Activated CD4-positive, CD25-positive, alpha-beta regulatory T cell treated with anti-CD3 and anti-CD28 coated beads, Interleukin-2, amount 50 U/mL, for 16 hours (primary cell): ENCODE data around the gene LRP1.
"Not testable (repeated sequence)": the region's sequence is repeated elsewhere in the genome, so short reads cannot be mapped to it uniquely, and the experiment has no call there.

Experiments used
- DNase-seq: peaks from one replicate; pipeline ENCODE4 v3.0.0-alpha.2; 2020; ENCODE audit warnings: low read depth, low spot score

Gene LRP1

GRCh38 chr12:57111031-57111734 lies 17.1 kb upstream of the LRP1 start, which contains the start of gene STAT6:
TSS of gene STAT6 (minus strand) at chr12:57111362. CDS start at chr12:57108278, 3,084 bp downstream.
- DNase-seq, result peak; percentile 74

GRCh38 chr12:57112492-57113294 lies 15.6 kb upstream of the LRP1 start:
- DNase-seq, result no peak

GRCh38 chr12:57116580-57117281 lies 11.6 kb upstream of the LRP1 start:
- DNase-seq, result no peak

GRCh38 chr12:57118711-57119271 lies 9.5 kb upstream of the LRP1 start:
- no peak for DNase-seq

- DNase-seq, result no peak
Measured at GRCh38 chr12:57119294-57120085, 8.8 kb upstream of the LRP1 start.

- not testable (repeated sequence) for DNase-seq
Measured at GRCh38 chr12:57120718-57121117, 7.6 kb upstream of the LRP1 start.

GRCh38 chr12:57123813-57124212 lies 4.5 kb upstream of the LRP1 start:
- DNase-seq, result no peak

GRCh38 chr12:57124261-57124877 lies 3.9 kb upstream of the LRP1 start:
- peak; percentile 67 for DNase-seq

GRCh38 chr12:57126061-57126460 lies 2.2 kb upstream of the LRP1 start:
- no peak for DNase-seq

- DNase-seq, result no peak
Measured at GRCh38 chr12:57126561-57126960, 1.7 kb upstream of the LRP1 start.

- no peak for DNase-seq
Measured at GRCh38 chr12:57127101-57127725, 1.1 kb upstream of the LRP1 start.

GRCh38 chr12:57128519-57129247 lies 400 bp downstream of the LRP1 start:
- DNase-seq, result no peak

GRCh38 chr12:57129321-57129842 lies 1.1 kb downstream of the LRP1 start:
- DNase-seq, result no peak

- DNase-seq, result no peak
Measured at GRCh38 chr12:57129889-57130288, 1.6 kb downstream of the LRP1 start.

- no peak for DNase-seq
Measured at GRCh38 chr12:57130941-57131340, 2.7 kb downstream of the LRP1 start.

GRCh38 chr12:57131896-57132744 lies 3.8 kb downstream of the LRP1 start:
- DNase-seq, result no peak

- DNase-seq, result no peak
Measured at GRCh38 chr12:57133013-57133569, 4.8 kb downstream of the LRP1 start.

GRCh38 chr12:57133916-57134315 lies 5.6 kb downstream of the LRP1 start:
- no peak for DNase-seq
